Gastrocnemius medialis (tissue), 4 donors: ENCODE data around the gene APBB3.

Experiments used
- POLR2A ChIP-seq, 2 donors: fragments of 450-650 bp; IDR thresholded peaks; one replicate each; pipeline ENCODE4 v1.6.1; 2017; ENCODE audit warnings: antibody characterized with exemption in 2 of 2, mild to moderate bottlenecking in 2 of 2, moderate library complexity in 2 of 2
- TF ChIP-seq, protein P1 (sequence below), 5 experiments: fragments of 450-650 bp in 3 of 5; fragments of 200-600 bp in 2 of 5; sonication (generic) in 2 of 5; IDR thresholded peaks in 4 of 5; conservative IDR thresholded peaks in 1 of 5; 1 replicate in 4 of 5; 2 replicates in 1 of 5; pipeline ENCODE4 v1.5.1; 2016 to 2019; ENCODE audit warnings: antibody characterized with exemption in 5 of 5, mild to moderate bottlenecking in 3 of 5, moderate library complexity in 3 of 5

DNA sequence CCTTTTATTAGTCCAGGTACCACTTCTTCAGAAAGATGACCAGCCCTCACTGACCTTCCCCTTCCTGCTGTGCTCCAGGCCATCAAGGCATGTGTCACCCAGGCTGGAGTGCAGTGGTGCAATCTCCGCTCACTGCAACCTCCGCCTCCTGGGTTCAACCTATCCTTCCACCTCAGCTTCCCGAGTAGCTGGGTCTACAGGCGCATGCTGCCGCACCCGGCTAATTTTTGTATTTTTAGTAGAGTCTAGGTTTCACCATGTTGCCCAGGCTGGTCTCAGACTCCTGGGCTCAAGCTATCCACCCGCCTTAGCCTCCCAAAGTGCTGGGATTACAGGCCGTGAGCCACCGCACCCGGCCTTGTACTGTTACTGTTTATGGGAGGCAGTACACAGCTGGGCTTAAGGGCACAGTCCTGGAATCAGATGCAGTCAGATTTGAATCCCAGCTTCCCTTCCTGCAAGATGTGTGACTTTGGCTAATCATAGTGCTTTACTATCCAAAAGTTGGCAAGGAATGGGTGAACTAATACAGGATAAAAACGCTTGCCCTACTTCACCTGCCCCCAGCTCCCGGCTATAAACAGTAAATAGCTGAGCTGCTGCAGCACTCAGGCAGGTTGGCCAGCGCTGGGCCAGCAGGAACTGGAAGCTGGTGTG is 17.4 kb downstream of the APBB3 start:
- TF ChIP-seq, protein P1, sequence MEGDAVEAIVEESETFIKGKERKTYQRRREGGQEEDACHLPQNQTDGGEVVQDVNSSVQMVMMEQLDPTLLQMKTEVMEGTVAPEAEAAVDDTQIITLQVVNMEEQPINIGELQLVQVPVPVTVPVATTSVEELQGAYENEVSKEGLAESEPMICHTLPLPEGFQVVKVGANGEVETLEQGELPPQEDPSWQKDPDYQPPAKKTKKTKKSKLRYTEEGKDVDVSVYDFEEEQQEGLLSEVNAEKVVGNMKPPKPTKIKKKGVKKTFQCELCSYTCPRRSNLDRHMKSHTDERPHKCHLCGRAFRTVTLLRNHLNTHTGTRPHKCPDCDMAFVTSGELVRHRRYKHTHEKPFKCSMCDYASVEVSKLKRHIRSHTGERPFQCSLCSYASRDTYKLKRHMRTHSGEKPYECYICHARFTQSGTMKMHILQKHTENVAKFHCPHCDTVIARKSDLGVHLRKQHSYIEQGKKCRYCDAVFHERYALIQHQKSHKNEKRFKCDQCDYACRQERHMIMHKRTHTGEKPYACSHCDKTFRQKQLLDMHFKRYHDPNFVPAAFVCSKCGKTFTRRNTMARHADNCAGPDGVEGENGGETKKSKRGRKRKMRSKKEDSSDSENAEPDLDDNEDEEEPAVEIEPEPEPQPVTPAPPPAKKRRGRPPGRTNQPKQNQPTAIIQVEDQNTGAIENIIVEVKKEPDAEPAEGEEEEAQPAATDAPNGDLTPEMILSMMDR (IDR thresholded peaks at IDR 0.05 in 4 of 5, conservative IDR thresholded peaks at IDR 0.05 in 1 of 5): no peak
- TF ChIP-seq POLR2A (IDR thresholded peaks at IDR 0.05): no peak
